Measurements from ENCODE around the gene SORCS3.

SORCS3 gene

GRCh38 chr10:105062951-105063350, 421.9 kb downstream of the SORCS3 start:
- in situ Hi-C loops (cut with HindIII; ENCODE audit: low sequenced_read_pairs) = no loop called here

GRCh38 chr10:105063796-105064195, 422.7 kb downstream of the SORCS3 start:
- in situ Hi-C loops (cut with HindIII; ENCODE audit: low sequenced_read_pairs) = no loop called here
- H3K4me3 ChIP-seq (ENCODE audit: low read depth, low read length) = no peak overlapping the region
- DNase-seq (ENCODE audit: low read depth, low spot score) = peak; percentile 54
- TF ChIP-seq CTCF (IDR thresholded peaks at IDR 0.05; ENCODE audit: low read depth, low read length) = peak; percentile 78

More at GRCh38 chr10:105062951-105063350, 421.9 kb downstream of the SORCS3 start:
- TF ChIP-seq CTCF (IDR thresholded peaks at IDR 0.05; ENCODE audit: low read depth, low read length) = no peak
- no peak for DNase-seq (ENCODE audit: low read depth, low spot score)
- no peak overlapping the region for H3K4me3 ChIP-seq (ENCODE audit: low read depth, low read length)

- H3K4me3 ChIP-seq (ENCODE audit: low read depth, low read length) = no peak overlapping the region
- in situ Hi-C loops (cut with HindIII; ENCODE audit: low sequenced_read_pairs) = no loop called here
- TF ChIP-seq CTCF (IDR thresholded peaks at IDR 0.05; ENCODE audit: low read depth, low read length) = no peak
- peak; percentile 29 for DNase-seq (ENCODE audit: low read depth, low spot score)
Observed at GRCh38 chr10:105068497-105068896, 427.4 kb downstream of the SORCS3 start.

- in situ Hi-C loops (cut with HindIII; ENCODE audit: low sequenced_read_pairs) = no loop called here
- H3K4me3 ChIP-seq (ENCODE audit: low read depth, low read length) = no peak overlapping the region
Observed at GRCh38 chr10:105070249-105070648, 429.2 kb downstream of the SORCS3 start.

GRCh38 chr10:105070952-105071351, 429.9 kb downstream of the SORCS3 start:
- no peak overlapping the region for H3K4me3 ChIP-seq (ENCODE audit: low read depth, low read length)
- TF ChIP-seq CTCF (IDR thresholded peaks at IDR 0.05; ENCODE audit: low read depth, low read length) = no peak
- no peak for DNase-seq (ENCODE audit: low read depth, low spot score)
- in situ Hi-C loops (cut with HindIII; ENCODE audit: low sequenced_read_pairs) = no loop called here

More at GRCh38 chr10:105070249-105070648, 429.2 kb downstream of the SORCS3 start:
- TF ChIP-seq CTCF (IDR thresholded peaks at IDR 0.05; ENCODE audit: low read depth, low read length) = no peak
- DNase-seq (ENCODE audit: low read depth, low spot score) = no peak

GRCh38 chr10:105071980-105072379, 430.9 kb downstream of the SORCS3 start:
- no peak for TF ChIP-seq CTCF (IDR thresholded peaks at IDR 0.05; ENCODE audit: low read depth, low read length)
- in situ Hi-C loops (cut with HindIII; ENCODE audit: low sequenced_read_pairs) = no loop called here
- DNase-seq (ENCODE audit: low read depth, low spot score) = no peak
- H3K4me3 ChIP-seq (ENCODE audit: low read depth, low read length) = no peak overlapping the region

GRCh38 chr10:105073999-105074398, 432.9 kb downstream of the SORCS3 start:
- in situ Hi-C loops (cut with HindIII; ENCODE audit: low sequenced_read_pairs) = no loop called here
- no peak for TF ChIP-seq CTCF (IDR thresholded peaks at IDR 0.05; ENCODE audit: low read depth, low read length)
- no peak for DNase-seq (ENCODE audit: low read depth, low spot score)
- no peak overlapping the region for H3K4me3 ChIP-seq (ENCODE audit: low read depth, low read length)

Data from astrocyte of the spinal cord (primary cell).